Measurements from ENCODE around the gene PIGB. TPM values are rescaled to one million over a fixed set of nuclear protein-coding genes. Genes with fewer than 3 reads are reported as not detected.

Gene PIGB
- total and polyA plus RNA-seq, 2 of the 13 experiments (the other 11 are each of a cell fraction or from before 2014, with no cell fraction given), result 14.5 to 19.1 TPM

GRCh38 chr15:55318588-55319494, at the start of gene PIGB, which contains the start of gene PIGBOS1 (continued):
- TF ChIP-seq AKNA (CRISPR knock-in tag; IDR thresholded peaks at IDR 0.05; ENCODE audit: borderline replicate concordance) (no peak), POLR2AphosphoS2 (IDR thresholded peaks at IDR 0.05; ENCODE audit: low read depth, low read length) (0 out of 2 replicates have a peak, but pooled peaks have one; percentile 59), ZNF572 (CRISPR knock-in tag; IDR thresholded peaks at IDR 0.05) (no peak), ZEB1 (IDR thresholded peaks at IDR 0.05; ENCODE audit: insufficient replicate concordance, low read depth) (no peak), SMC3 (IDR thresholded peaks at IDR 0.05; ENCODE audit: low read length) (no peak), HOXA9 (CRISPR knock-in tag; IDR thresholded peaks at IDR 0.05; ENCODE audit: borderline replicate concordance) (0 out of 2 replicates have a peak, but pooled peaks have one; percentile 23), SOX13 (IDR thresholded peaks at IDR 0.05) (no peak), SOX13 (CRISPR knock-in tag; conservative IDR thresholded peaks at IDR 0.05 in 1 of 2, IDR thresholded peaks at IDR 0.05 in 1 of 2) (0 out of 4 replicates have a peak, but pooled peaks of 1 of the 2 experiments have one; percentile 28), ZBTB3 (CRISPR knock-in tag; IDR thresholded peaks at IDR 0.05; ENCODE audit: borderline replicate concordance, low read depth) (peak; percentile 59; the same call in 1 of the 2 replicates), IKZF4 (CRISPR knock-in tag; IDR thresholded peaks at IDR 0.05; ENCODE audit: borderline replicate concordance, low read depth, not compliant biosample characterization) (no peak), ZNF44 (CRISPR knock-in tag; IDR thresholded peaks at IDR 0.05) (0 out of 2 replicates have a peak, but pooled peaks have one; percentile 36), ZNF816 (CRISPR knock-in tag; IDR thresholded peaks at IDR 0.05; ENCODE audit: borderline replicate concordance) (no peak), CENPT (CRISPR knock-in tag; IDR thresholded peaks at IDR 0.05; ENCODE audit: low read depth) (no peak), KLF16 (CRISPR knock-in tag; IDR thresholded peaks at IDR 0.05) (peak in 1 of 2 experiments; percentile 95; a peak in 2 of 4 replicates), CCAR2 (optimal IDR thresholded peaks at IDR 0.05; ENCODE audit: low read depth, low read length) (no peak), ZHX1 (CRISPR knock-in tag; IDR thresholded peaks at IDR 0.05; ENCODE audit: low read depth) (peak; percentile 85), ZBTB49 (CRISPR knock-in tag; IDR thresholded peaks at IDR 0.05; ENCODE audit: borderline replicate concordance) (no peak)

Measured in HepG2 (cell line).